MCF 10A (cell line): ENCODE data around the gene METTL21C. TPM values are rescaled to one million over a fixed set of nuclear protein-coding genes. Genes with fewer than 3 reads are reported as not detected.

ENCODE experiments used
- BruUV-seq: library from RNA; stranded (reverse); fragments of 400-500 nt; replicated peaks from 2 replicates; lab custom pipeline; 2021; lab: Mats Ljungman, UMichigan
- CTCF ChIA-PET: fragments of 300-600 bp; sonication (Branson Sonifier 250); formaldehyde crosslinking; extraction: SDS; loops from one replicate; lab custom pipeline; 2021; ENCODE audit warnings: antibody characterized with exemption, inconsistent platforms; lab: Yijun Ruan, JAX
- POLR2A ChIA-PET: fragments of 300-600, 350-650 bp; sonication (Branson Sonifier 250); formaldehyde crosslinking; extraction: SDS; loops from one replicate; lab custom pipeline; 2020; ENCODE audit warnings: antibody characterized with exemption, inconsistent platforms; lab: Yijun Ruan, JAX
- DNase-seq: peaks from one replicate; pipeline ENCODE4 v3.0.0-alpha.2; 2018; ENCODE audit not compliant: unreplicated experiment
- H3K27ac Mint-ChIP-seq: one replicate; pipeline ENCODE4 v1.8.0; 2022; ENCODE audit warnings: mild to moderate bottlenecking, low read depth, mixed read lengths; ENCODE audit not compliant: unreplicated experiment
- H3K27me3 Mint-ChIP-seq: one replicate; pipeline ENCODE4 v1.8.0; 2022; ENCODE audit warnings: mixed read lengths; ENCODE audit not compliant: insufficient read depth, unreplicated experiment
- H3K36me3 Mint-ChIP-seq: one replicate; pipeline ENCODE4 v1.8.0; 2022; ENCODE audit warnings: mild to moderate bottlenecking, moderate library complexity, mixed read lengths; ENCODE audit not compliant: insufficient read depth, unreplicated experiment
- H3K4me1 Mint-ChIP-seq: one replicate; pipeline ENCODE4 v1.8.0; 2022; ENCODE audit warnings: mixed read lengths; ENCODE audit not compliant: insufficient read depth, unreplicated experiment
- H3K4me3 Mint-ChIP-seq: one replicate; pipeline ENCODE4 v1.8.0; 2022; ENCODE audit warnings: mild to moderate bottlenecking, moderate library complexity, mixed read lengths; ENCODE audit not compliant: unreplicated experiment
- H3K9me3 Mint-ChIP-seq: one replicate; pipeline ENCODE4 v1.8.0; 2022; ENCODE audit warnings: mixed read lengths; ENCODE audit not compliant: unreplicated experiment
- intact Hi-C: fragments of 100-400 bp; cut with micrococcal nuclease; formaldehyde crosslinking; loops from 2 replicates; pipeline ENCODE4 v1.14.1; 2022
- total RNA-seq: library from RNA; stranded (reverse); gene quantifications from 2 replicates; pipeline ENCODE4 v1.2.3, GENCODE V29; 2022
- TF ChIP-seq, protein P1 (sequence below): fragments of 200-600 bp; IDR thresholded peaks from one replicate; pipeline ENCODE4 v1.8.0; 2022; ENCODE audit warnings: antibody characterized with exemption, mild to moderate bottlenecking; ENCODE audit not compliant: unreplicated experiment

The METTL21C gene
- total RNA-seq, 1 experiment from 2014 or later = not detected

GRCh38 chr13:102693776-102694175, 1.1 kb downstream of the METTL21C start:
- BruUV-seq = no TSS peak
- H3K36me3 Mint-ChIP-seq = no peaks in the 10 kb centered on the region
- H3K27ac Mint-ChIP-seq = no peak overlapping the region
- no peaks in the 10 kb centered on the region for H3K4me1 Mint-ChIP-seq
- no peak overlapping the region for H3K4me3 Mint-ChIP-seq
- H3K27me3 Mint-ChIP-seq = peaks cover 19% of the 10 kb centered on the region
- no peak for DNase-seq
- H3K9me3 Mint-ChIP-seq = no peaks in the 10 kb centered on the region
- ChIA-PET CTCF (interaction anchor here (0.6 to 1.5 kb wide), 4 partner anchors 10 to 108 kb away, joined by 3 to 6 read pairs (median 3); no protein-coding TSS in a partner anchor), POLR2A (interaction anchor here (1.2 kb wide), 1 partner anchor 11 kb away, joined by 4 read pairs; no protein-coding TSS in a partner anchor)
- TF ChIP-seq, protein P1, sequence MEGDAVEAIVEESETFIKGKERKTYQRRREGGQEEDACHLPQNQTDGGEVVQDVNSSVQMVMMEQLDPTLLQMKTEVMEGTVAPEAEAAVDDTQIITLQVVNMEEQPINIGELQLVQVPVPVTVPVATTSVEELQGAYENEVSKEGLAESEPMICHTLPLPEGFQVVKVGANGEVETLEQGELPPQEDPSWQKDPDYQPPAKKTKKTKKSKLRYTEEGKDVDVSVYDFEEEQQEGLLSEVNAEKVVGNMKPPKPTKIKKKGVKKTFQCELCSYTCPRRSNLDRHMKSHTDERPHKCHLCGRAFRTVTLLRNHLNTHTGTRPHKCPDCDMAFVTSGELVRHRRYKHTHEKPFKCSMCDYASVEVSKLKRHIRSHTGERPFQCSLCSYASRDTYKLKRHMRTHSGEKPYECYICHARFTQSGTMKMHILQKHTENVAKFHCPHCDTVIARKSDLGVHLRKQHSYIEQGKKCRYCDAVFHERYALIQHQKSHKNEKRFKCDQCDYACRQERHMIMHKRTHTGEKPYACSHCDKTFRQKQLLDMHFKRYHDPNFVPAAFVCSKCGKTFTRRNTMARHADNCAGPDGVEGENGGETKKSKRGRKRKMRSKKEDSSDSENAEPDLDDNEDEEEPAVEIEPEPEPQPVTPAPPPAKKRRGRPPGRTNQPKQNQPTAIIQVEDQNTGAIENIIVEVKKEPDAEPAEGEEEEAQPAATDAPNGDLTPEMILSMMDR = no peak
- intact Hi-C loops = no loop called here

DNA sequence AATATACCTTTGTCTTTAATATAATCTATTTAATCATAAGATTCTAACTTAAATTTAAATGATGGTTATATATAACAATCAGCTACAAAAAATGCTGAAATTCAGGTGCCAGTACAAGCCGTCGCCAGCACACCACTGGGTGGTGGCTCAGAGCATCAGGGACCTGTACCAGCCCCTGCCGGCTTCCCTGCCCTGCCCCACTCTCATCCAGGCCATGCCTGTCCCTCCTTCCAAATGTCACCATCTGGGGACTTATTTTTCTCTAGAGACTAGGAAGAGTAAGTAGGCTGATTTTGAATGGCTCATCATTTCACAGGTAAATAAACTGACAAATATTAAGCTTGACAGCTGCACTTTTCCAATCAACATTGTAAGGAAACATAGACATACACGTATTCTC, 1.6 kb downstream of the METTL21C start:
- TF ChIP-seq, protein P1 = no peak
- intact Hi-C loops = no loop called here
- Mint-ChIP-seq H3K27ac (no peak overlapping the region), H3K36me3 (no peaks in the 10 kb centered on the region), H3K4me1 (no peaks in the 10 kb centered on the region), H3K4me3 (no peak overlapping the region), H3K27me3 (peaks cover 19% of the 10 kb centered on the region), H3K9me3 (no peaks in the 10 kb centered on the region)
- POLR2A ChIA-PET = interaction anchor here (1.2 kb wide), 1 partner anchor 10 kb away, joined by 4 read pairs; no protein-coding TSS in a partner anchor
- no peak for DNase-seq
- CTCF ChIA-PET = interaction anchor here (0.6 to 1.5 kb wide), 4 partner anchors 11 to 108 kb away, joined by 3 to 6 read pairs (median 3); no protein-coding TSS in a partner anchor
- BruUV-seq = no TSS peak

DNA sequence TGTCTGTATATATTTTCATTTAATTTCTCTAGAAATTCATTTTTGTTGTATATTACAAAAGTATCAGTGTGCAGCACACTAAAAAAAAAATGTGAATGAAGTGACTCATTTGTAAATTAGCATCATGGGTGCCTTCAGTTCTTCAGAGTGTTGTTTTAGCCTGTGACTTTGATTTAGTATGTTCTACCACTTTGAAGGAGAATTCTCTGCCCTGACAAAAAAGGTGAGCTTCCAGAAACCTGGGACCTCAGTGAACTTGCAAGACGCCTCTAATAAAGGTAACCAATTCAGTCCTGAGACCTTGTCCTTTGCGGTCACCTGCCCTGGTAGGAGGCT, 2.4 kb downstream of the METTL21C start:
- Mint-ChIP-seq H3K4me1 (no peaks in the 10 kb centered on the region), H3K9me3 (no peaks in the 10 kb centered on the region), H3K27ac (no peak overlapping the region), H3K4me3 (no peak overlapping the region), H3K36me3 (no peaks in the 10 kb centered on the region), H3K27me3 (peaks cover 19% of the 10 kb centered on the region)
- no peak for DNase-seq
- ChIA-PET POLR2A (interaction anchor here (1.0 kb wide), 1 partner anchor 10 kb away, joined by 4 read pairs; no protein-coding TSS in a partner anchor), CTCF (interaction anchor here (1.5 kb wide), 1 partner anchor 33 kb away, joined by 7 read pairs; no protein-coding TSS in a partner anchor)
- no TSS peak for BruUV-seq
- intact Hi-C loops = no loop called here
- TF ChIP-seq, protein P1 = no peak

- Mint-ChIP-seq H3K9me3 (no peaks in the 10 kb centered on the region), H3K36me3 (no peaks in the 10 kb centered on the region), H3K4me1 (no peaks in the 10 kb centered on the region), H3K4me3 (no peak overlapping the region), H3K27me3 (peaks cover 17% of the 10 kb centered on the region), H3K27ac (no peak overlapping the region)
- ChIA-PET CTCF (interaction anchor here (0.6 kb wide), 1 partner anchor 1437 kb away, joined by 4 read pairs; no protein-coding TSS in a partner anchor), POLR2A (interaction anchor here (1.4 kb wide), 1 partner anchor 16 kb away, joined by 4 read pairs; no protein-coding TSS in a partner anchor)
- no peak for DNase-seq
- intact Hi-C loops = no loop called here
- TF ChIP-seq, protein P1 = no peak
- BruUV-seq = no TSS peak
Observed at GRCh38 chr13:102690883-102691282, 4.0 kb downstream of the METTL21C start.
